Stimulated activated CD8-positive, alpha-beta memory T cell treated with anti-CD3 and anti-CD28 coated beads, Interleukin-4, amount 100 ng/mL, for 24 hours (primary cell): Measurements from ENCODE around the gene PRR33.
"Not testable (repeated sequence)": the region's sequence is repeated elsewhere in the genome, so short reads cannot be mapped to it uniquely, and the experiment has no call there.

Source experiments
- DNase-seq: peaks from one replicate; pipeline ENCODE4 v3.0.0-alpha.2; 2020; ENCODE audit warnings: low read depth

The PRR33 gene

DNA sequence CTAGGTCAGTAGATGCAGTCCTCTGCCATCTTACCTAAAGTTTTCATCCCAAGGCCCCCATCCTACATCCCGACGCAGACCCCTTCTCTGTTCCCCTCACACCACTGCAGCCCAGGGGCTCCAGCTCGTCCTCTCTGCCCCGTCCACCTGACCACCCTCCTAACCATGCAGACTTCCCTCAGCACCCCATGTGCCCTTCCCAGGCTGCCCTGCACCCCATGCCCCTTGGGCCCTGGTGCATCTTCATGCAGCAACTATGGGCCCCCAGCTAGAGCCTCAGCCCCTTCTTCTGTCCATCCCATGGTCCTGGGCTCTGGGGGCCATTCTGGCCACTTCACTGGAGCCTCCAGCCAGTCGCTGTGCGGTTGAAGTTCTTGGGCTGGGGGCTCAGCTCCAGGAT, 2.9 kb downstream of the PRR33 start:
- DNase-seq: no peak

- DNase-seq: no peak
These were observed 3.3 kb downstream of the PRR33 start for GRCh38 chr11:1888347-1888753.

- no peak for DNase-seq
These were observed 4.0 kb downstream of the PRR33 start for GRCh38 chr11:1887451-1888346.

GRCh38 chr11:1886551-1886950, 5.1 kb downstream of the PRR33 start:
- DNase-seq: not testable (repeated sequence)

GRCh38 chr11:1884303-1884700, 7.4 kb downstream of the PRR33 start:
- no peak for DNase-seq

GRCh38 chr11:1883346-1884302, 8.1 kb downstream of the PRR33 start:
- DNase-seq: no peak

GRCh38 chr11:1882265-1883238, 9.1 kb downstream of the PRR33 start:
- peak; percentile 72 for DNase-seq

DNA sequence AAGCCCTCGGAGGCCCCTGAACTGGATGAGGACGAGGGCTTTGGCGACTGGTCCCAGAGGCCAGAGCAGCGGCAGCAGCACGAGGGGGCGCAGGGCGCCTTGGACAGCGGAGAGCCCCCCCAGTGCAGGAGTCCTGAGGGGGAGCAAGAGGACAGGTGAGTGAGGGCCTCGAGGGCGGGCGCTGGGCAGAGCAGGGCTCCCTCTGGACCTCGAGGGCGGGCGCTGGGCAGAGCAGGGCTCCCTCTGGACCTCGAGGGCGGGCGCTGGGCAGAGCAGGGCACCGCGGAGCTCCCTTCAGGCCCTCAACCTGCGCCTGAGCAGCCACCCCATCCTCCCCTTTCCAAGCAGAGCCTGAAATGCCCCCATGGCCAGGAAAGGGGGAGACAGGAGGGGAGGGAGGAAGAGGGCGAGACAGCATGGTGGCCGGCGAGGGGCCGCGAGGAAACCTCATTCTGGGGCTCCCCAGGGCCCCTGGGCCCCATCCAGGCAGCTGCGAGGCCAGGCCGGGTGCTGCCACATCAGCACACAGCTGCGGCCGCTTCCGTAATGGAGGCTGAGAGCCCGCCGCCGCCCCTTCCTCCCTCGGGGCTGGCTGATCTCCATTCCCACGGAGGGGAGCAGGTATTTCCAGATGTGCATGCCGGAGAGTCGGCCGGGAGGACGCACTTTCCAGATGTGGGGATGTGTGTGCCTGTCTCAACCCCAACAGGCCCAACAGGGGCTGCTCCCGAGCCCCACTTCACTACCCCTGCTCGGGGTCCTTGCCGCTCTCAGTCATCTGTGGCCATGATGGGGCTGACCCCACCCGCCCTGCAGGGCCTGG, 10.0 kb downstream of the PRR33 start:
- no peak for DNase-seq

DNA sequence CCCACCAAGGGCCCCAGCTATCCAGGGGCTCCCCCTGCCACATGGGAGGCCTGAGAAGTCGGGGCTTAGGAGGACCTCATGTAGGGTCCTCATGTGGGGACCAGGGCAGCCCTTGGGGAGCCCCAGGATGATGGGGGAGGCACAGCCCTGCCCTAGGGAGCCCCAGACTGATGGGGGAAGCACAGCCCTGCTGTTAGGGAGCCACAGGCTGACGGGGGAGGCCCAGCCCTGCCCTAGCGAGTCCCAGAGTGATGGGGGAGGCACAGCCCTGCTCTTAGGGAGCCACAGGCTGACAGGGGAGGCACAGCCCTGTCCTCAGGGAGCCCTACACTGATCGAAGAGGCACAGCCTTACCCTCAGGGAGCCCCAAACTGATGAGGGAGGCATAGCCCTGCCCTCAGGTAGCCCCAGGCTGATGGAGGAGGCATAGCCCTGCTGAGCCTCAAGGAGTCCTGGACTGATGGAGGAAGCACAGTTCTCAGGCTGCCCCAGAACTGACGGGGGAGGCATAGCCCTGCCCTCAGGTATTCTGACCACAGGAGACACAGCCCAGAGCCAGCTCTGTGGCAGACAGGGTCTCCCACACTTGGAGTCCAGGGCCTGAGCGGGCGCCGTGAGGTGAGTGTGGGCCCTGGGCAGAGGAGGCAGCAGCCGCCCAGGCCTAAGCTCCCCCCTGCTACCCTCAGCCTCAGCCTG, 10.8 kb downstream of the PRR33 start:
- DNase-seq: no peak

- DNase-seq: no peak
These were observed 11.6 kb downstream of the PRR33 start for GRCh38 chr11:1879941-1880720.

DNA sequence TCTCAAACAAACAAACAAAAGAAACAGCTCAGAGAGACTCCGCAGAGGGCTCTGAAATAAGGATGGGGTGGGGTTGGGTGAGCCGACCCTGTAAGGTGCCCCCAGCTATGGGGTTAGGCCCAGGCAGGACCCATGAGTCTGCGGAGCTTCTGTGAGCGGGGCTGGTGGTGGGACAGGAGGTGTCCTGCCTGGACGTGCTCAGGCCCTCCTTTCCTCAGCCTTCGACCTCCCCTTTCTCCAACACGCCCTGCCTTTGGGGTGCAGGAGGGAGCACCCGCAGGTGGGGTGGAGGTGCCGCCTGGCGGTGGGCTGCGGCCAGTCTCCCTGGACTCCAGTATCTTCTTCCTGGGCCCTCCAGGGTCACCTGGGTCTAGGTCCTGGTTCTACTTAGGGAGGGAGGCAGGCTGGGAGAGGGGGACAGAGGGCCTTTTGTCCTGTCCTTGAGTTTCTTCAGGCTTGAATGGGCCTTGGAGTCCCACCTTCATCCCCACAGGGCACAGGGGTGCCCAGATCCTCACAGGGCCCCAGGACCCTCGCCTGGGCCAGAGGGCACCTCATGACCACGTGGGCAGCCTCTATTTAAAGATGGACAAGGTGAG, 12.3 kb downstream of the PRR33 start:
- no peak for DNase-seq

- no peak for DNase-seq
These were observed 13.3 kb downstream of the PRR33 start for GRCh38 chr11:1878137-1879031.

DNA sequence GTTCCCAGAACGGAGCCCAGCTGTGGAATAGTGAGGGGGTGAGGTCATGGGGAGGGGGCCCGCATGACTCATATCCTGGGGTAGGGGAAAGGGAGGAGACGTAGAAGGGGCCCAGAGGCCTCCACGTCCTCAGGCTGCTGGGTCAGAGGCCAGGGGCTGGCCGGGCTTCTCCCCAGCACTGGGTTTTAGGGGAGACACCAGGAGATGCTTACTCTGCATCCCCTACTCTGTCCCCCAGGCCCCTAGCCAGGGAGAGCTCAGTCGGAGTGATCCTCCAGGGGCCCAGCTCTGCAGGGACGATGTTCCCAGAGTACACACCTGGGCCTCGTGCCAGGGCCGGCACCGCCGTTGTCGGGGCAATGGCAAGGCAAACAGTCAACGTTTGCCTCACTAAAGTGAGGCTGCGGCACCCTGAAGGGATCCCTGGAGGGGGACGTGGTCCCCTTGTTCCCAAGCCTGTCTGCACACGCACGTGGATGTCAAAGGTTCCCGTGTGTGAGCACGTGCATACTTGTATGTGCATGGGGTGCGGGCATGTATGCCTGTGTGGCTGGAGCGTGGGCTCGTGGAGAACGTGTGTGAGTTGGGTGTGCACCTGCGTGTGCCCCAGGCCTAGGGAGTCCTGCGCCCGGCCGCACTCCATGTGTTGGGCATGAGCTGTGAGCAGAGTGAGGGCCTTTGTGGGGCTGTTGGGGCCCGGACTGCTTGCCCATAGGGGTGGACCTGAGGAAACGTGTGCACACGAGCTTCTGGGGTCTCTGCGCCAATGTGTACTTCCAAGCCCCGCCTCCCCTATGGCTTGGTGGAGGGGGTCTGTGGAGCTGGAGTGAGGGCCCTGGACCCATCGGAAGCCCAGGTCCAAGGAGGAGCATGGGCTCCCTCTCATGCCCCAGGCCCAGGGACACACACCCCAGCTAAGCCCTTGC, 14.2 kb downstream of the PRR33 start:
- DNase-seq: no peak

DNA sequence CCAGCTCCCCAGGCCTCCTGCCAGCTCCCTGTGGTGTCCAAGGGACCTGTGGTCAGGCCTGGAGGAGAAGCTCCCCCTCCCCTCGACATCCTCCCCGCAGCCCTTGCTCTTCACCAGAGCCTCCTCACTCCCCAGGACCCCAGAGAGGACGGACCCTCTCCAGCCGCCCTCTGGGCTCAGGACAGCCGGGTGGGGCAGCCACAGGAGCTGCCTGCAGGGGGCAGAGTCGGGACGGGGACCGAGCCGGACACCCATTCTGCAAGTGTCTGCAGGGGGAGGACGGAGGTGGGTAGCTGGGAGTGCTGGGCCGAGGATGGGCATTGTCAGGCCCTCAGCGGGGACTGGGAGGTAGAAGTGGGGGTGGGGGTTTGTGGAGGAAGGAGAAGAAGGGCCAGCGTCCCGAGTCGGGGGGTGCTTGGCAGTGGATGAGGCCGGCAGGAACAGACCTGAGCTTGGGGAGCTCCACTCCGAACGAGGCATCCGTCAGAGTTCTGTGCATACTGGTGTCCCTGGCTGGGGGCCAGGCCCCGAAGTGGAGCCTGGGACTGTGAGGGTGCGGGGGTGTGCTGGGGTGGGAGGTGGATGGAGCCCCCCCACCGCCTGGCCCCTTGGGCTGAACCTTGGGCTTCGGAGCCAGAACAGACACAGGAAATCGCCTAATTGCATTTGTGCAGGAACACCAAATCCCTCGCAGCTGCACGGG, 15.2 kb downstream of the PRR33 start:
- DNase-seq: no peak

- not testable (repeated sequence) for DNase-seq
These were observed 15.8 kb downstream of the PRR33 start for GRCh38 chr11:1875851-1876301.
